Measurements from ENCODE around the gene BHLHA15. TPM values are rescaled to one million over a fixed set of nuclear protein-coding genes. Genes with fewer than 3 reads are reported as not detected.

BHLHA15 gene
- total RNA-seq, 1 experiment from 2014 or later: 5.2 TPM

DNA sequence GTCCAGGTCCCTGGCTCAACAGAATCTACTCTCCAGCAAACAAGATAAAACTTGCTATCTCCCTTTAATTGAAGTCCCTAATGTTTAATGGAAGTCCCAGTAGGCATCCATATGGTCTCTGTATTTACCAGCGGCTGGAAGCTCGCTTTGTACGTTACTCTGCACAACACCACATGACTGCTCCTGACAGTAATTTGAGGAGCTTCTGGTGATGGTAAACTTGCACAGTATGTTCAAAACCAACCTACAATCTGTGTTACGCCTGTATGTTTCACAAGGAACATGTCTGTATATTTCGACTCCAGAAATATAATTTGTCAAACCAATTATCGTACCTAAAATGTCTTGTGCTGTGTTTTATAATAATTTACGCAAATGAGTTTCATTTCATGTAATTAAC, 45.2 kb downstream of the BHLHA15 start:
- Histone ChIP-seq H3K9ac (ENCODE audit: low read length) (no peak overlapping the region), H4K20me1 (ENCODE audit: insufficient read depth) (no peaks in the 10 kb centered on the region), H3K36me3 (ENCODE audit: control insufficient read depth in 1 of 2, insufficient read depth in 2 of 2, low read length in 2 of 2) (no peaks in the 10 kb centered on the region), H3K4me2 (ENCODE audit: low read length) (no peak overlapping the region), H3K9me2 (ENCODE audit: insufficient read depth) (no peaks in the 10 kb centered on the region), H3K4me1 (ENCODE audit: control insufficient read depth in 1 of 2, insufficient read depth in 2 of 2, low read length in 2 of 2) (peaks cover 5 to 12% of the 10 kb centered on the region in 2 experiments; a peak in 3 of 4 replicates), H3K9me3 (ENCODE audit: control insufficient read depth in 1 of 2, insufficient read depth in 1 of 2, low read depth in 1 of 2, low read length in 2 of 2) (no peaks in the 10 kb centered on the region), H2AFZ (ENCODE audit: low read depth, low read length, poor library complexity, severe bottlenecking) (no peak overlapping the region), H3K4me3 (replicated peaks in 1 of 2; ENCODE audit: low read depth in 1 of 2, low read length in 2 of 2) (no peak overlapping the region), H3K79me2 (ENCODE audit: insufficient read depth, low read length) (peaks cover 28% of the 10 kb centered on the region), H3K27me3 (ENCODE audit: insufficient read depth, low read length) (no peaks in the 10 kb centered on the region), H3K27ac (ENCODE audit: low read depth, low read length) (no peak overlapping the region)
- RAD21 ChIA-PET (ENCODE audit: low non-redundant PET in 1 of 2, low total read pairs in 2 of 2, uncharacterized antibody in 2 of 2, unreplicated experiment in 2 of 2): no interaction called here
- intact Hi-C loops (cut with micrococcal nuclease): no loop called here
- POLR2A ChIA-PET: no interaction called here
- DNase-seq (ENCODE audit: low read depth, low spot score) (no peak), ATAC-seq (no peak)
- no TSS peak for BruUV-seq (replicated peaks)
- CTCF ChIA-PET: no interaction called here
- no peak for TF ChIP-seq RAD21 (IDR thresholded peaks at IDR 0.05; ENCODE audit: low read depth)
- TF ChIP-seq SIN3A (IDR thresholded peaks at IDR 0.05; ENCODE audit: low read depth): no peak
- no peak for TF ChIP-seq CEBPB (IDR thresholded peaks at IDR 0.05; ENCODE audit: low read depth)
- no peak for TF ChIP-seq YY1 (IDR thresholded peaks at IDR 0.05; ENCODE audit: extremely low read depth, insufficient replicate concordance, low read depth, low read length)
- TF ChIP-seq EGR1 (IDR thresholded peaks at IDR 0.05; ENCODE audit: low read depth): no peak
- TF ChIP-seq FOSL1 (IDR thresholded peaks at IDR 0.05; ENCODE audit: low read depth): no peak
- no peak for TF ChIP-seq POLR2A (IDR thresholded peaks at IDR 0.05; ENCODE audit: borderline replicate concordance, extremely low read depth, insufficient read depth, insufficient read length)
- TF ChIP-seq SP1 (IDR thresholded peaks at IDR 0.05; ENCODE audit: low read depth): no peak
- TF ChIP-seq, protein P1, sequence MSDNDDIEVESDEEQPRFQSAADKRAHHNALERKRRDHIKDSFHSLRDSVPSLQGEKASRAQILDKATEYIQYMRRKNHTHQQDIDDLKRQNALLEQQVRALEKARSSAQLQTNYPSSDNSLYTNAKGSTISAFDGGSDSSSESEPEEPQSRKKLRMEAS (IDR thresholded peaks at IDR 0.05): no peak
- TF ChIP-seq, protein P2, sequence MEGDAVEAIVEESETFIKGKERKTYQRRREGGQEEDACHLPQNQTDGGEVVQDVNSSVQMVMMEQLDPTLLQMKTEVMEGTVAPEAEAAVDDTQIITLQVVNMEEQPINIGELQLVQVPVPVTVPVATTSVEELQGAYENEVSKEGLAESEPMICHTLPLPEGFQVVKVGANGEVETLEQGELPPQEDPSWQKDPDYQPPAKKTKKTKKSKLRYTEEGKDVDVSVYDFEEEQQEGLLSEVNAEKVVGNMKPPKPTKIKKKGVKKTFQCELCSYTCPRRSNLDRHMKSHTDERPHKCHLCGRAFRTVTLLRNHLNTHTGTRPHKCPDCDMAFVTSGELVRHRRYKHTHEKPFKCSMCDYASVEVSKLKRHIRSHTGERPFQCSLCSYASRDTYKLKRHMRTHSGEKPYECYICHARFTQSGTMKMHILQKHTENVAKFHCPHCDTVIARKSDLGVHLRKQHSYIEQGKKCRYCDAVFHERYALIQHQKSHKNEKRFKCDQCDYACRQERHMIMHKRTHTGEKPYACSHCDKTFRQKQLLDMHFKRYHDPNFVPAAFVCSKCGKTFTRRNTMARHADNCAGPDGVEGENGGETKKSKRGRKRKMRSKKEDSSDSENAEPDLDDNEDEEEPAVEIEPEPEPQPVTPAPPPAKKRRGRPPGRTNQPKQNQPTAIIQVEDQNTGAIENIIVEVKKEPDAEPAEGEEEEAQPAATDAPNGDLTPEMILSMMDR (IDR thresholded peaks at IDR 0.05 in 2 of 3, conservative IDR thresholded peaks at IDR 0.05 in 1 of 3; ENCODE audit: borderline replicate concordance in 1 of 3, insufficient read depth in 1 of 3, low read depth in 2 of 3, low read length in 2 of 3): no peak
- TF ChIP-seq, protein P3, sequence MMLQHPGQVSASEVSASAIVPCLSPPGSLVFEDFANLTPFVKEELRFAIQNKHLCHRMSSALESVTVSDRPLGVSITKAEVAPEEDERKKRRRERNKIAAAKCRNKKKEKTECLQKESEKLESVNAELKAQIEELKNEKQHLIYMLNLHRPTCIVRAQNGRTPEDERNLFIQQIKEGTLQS (IDR thresholded peaks at IDR 0.05): no peak
- no peak for TF ChIP-seq ZNF274 (IDR thresholded peaks at IDR 0.05; ENCODE audit: low read depth, low read length)
